Karpas-422 (cell line): ENCODE measurements around the gene CDH1. TPM values are rescaled to one million over a fixed set of nuclear protein-coding genes. Genes with fewer than 3 reads are reported as not detected.
"Not testable (repeated sequence)": the region's sequence is repeated elsewhere in the genome, so short reads cannot be mapped to it uniquely, and the experiment has no call there.

ENCODE experiments used
- DNase-seq: peaks from one replicate; pipeline ENCODE4 v3.0.0-alpha.2; 2015
- H2AFZ ChIP-seq: fragments of 200-600 bp; sonication (generic); 2 replicates; pipeline ENCODE4 v1.6.1; 2014; ENCODE audit warnings: antibody characterized with exemption, low read length, mixed read lengths
- H3K27ac ChIP-seq: fragments of 200-600 bp; sonication (generic); 2 replicates; pipeline ENCODE4 v1.5.1; 2014; ENCODE audit warnings: mild to moderate bottlenecking, low read length, moderate library complexity
- H3K27me3 ChIP-seq: fragments of 200-600 bp; sonication (generic); 2 replicates; pipeline ENCODE4 v1.6.1; 2014; ENCODE audit warnings: low read length, mixed read lengths
- H3K36me3 ChIP-seq: fragments of 200-600 bp; sonication (generic); 2 replicates; pipeline ENCODE4 v1.6.1; 2014; ENCODE audit warnings: low read length, mixed read lengths; ENCODE audit not compliant: insufficient read depth
- H3K4me1 ChIP-seq: fragments of 200-600 bp; sonication (generic); 2 replicates; pipeline ENCODE4 v1.6.1; 2014; ENCODE audit warnings: mild to moderate bottlenecking, low read length, mixed read lengths
- H3K4me2 ChIP-seq: fragments of 200-600 bp; sonication (generic); 2 replicates; pipeline ENCODE4 v1.6.1; 2014; ENCODE audit warnings: low read length, low read depth, mild to moderate bottlenecking; ENCODE audit not compliant: poor library complexity, severe bottlenecking
- H3K4me3 ChIP-seq: fragments of 200-600 bp; sonication (generic); 2 replicates; pipeline ENCODE4 v1.5.1; 2014; ENCODE audit warnings: mild to moderate bottlenecking, antibody characterized with exemption, low read length, mixed read lengths
- H3K79me2 ChIP-seq: fragments of 200-600 bp; sonication (generic); 2 replicates; pipeline ENCODE4 v1.6.1; 2014; ENCODE audit warnings: mild to moderate bottlenecking, low read length, mixed read lengths
- H3K9ac ChIP-seq: fragments of 200-600 bp; sonication (generic); 2 replicates; pipeline ENCODE4 v1.6.0; 2014; ENCODE audit warnings: low read length
- H3K9me2 ChIP-seq: fragments of 200-600 bp; sonication (generic), shearing (Covaris generic); replicated peaks from 2 replicates; pipeline ENCODE4 v1.6.0; 2014; ENCODE audit warnings: mild to moderate bottlenecking, low read length, moderate library complexity; ENCODE audit not compliant: insufficient read depth
- H3K9me3 ChIP-seq: fragments of 300-700, 200-600 bp; sonication (generic); 2 replicates; pipeline ENCODE4 v1.6.1; 2014; ENCODE audit warnings: low read length, mixed read lengths
- H4K20me1 ChIP-seq: fragments of 200-600 bp; sonication (generic); 2 replicates; pipeline ENCODE4 v1.6.1; 2014; ENCODE audit warnings: mild to moderate bottlenecking, antibody characterized with exemption, low read length, low read depth; ENCODE audit not compliant: insufficient read depth
- total RNA-seq: library from RNA; depleted of rRNA; stranded (reverse); fragments of >200 nt; shearing (Covaris generic); gene quantifications from 2 replicates; pipeline ENCODE4 v1.2.3, GENCODE V29; 2014; ENCODE audit warnings: low replicate concordance

The CDH1 gene
- total RNA-seq, 1 experiment from 2014 or later: not detected

DNA sequence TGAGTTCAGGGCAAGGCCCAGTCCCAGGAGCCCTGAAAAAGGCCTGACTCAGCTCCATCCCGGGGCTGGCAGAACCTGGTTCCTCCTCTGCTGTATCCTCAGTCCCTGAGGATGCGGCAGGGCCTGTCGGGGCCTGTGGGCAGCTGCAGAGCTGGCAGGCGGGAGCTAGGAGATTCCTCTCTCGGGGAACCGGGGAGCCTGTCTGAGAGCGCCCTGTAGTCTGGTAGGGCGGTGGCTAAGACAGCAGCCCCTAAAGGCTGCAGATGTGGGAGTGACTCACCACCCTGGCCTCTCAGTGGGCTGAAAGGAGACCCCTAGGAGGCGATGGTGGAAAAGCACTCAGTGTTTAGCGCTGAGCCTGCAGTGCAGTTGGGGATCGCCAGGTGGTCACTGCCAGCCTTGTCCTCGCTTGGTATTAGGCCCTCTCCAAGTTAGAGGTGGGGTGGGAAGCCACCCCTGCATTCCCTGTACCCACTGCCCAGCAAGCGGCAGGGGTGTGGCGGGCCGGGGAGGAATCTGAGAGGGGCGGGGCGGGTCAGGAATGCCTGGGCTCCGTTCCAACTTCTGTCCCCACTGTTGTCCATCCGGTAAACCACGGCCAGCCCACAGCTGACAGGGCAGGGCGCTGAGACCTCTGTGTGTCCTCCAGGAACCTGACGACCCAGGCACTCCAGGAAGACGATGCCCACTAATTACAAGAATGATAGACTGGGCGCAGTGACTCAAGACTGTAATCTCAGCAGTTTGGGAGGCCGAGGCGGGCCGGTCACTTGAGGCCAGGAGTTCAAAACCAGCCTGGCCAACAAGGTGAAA, 29.5 kb upstream of the CDH1 start:
- Histone ChIP-seq H3K36me3 (no peaks in the 10 kb centered on the region), H3K27me3 (no peaks in the 10 kb centered on the region), H4K20me1 (no peaks in the 10 kb centered on the region), H2AFZ (no peak overlapping the region), H3K4me3 (no peak overlapping the region), H3K9ac (no peak overlapping the region), H3K4me1 (no peaks in the 10 kb centered on the region), H3K9me2 (no peaks in the 10 kb centered on the region), H3K4me2 (no peak overlapping the region), H3K27ac (no peak overlapping the region), H3K79me2 (no peaks in the 10 kb centered on the region), H3K9me3 (no peaks in the 10 kb centered on the region)
- no peak for DNase-seq

DNA sequence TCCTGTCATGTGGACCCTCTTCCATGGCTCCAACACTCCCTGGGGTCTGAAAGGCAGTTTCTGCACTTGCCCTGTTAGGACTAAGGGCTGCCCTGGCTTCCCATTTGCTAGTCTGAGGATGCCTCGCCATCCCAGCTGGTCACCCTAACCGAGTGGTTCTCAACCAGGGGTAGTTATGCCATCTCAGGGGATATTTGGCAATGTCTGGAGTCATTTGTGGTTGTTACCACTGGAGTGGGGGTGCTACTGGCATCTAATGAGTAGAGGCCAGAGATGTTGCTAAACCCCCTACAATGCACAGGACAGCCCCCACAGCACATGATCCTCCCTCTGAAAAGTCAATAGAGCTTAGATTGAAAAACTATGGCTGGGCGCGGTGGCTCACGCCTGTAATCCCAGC, 26.9 kb upstream of the CDH1 start:
- H3K4me2 ChIP-seq: no peak overlapping the region
- H3K27me3 ChIP-seq: no peaks in the 10 kb centered on the region
- no peak for DNase-seq
- no peaks in the 10 kb centered on the region for H4K20me1 ChIP-seq
- H3K9me3 ChIP-seq: no peaks in the 10 kb centered on the region
- no peaks in the 10 kb centered on the region for H3K36me3 ChIP-seq
- no peaks in the 10 kb centered on the region for H3K9me2 ChIP-seq
- no peak overlapping the region for H3K9ac ChIP-seq
- H3K4me3 ChIP-seq: no peak overlapping the region
- no peaks in the 10 kb centered on the region for H3K4me1 ChIP-seq
- no peaks in the 10 kb centered on the region for H3K79me2 ChIP-seq
- H2AFZ ChIP-seq: no peak overlapping the region
- no peak overlapping the region for H3K27ac ChIP-seq

DNA sequence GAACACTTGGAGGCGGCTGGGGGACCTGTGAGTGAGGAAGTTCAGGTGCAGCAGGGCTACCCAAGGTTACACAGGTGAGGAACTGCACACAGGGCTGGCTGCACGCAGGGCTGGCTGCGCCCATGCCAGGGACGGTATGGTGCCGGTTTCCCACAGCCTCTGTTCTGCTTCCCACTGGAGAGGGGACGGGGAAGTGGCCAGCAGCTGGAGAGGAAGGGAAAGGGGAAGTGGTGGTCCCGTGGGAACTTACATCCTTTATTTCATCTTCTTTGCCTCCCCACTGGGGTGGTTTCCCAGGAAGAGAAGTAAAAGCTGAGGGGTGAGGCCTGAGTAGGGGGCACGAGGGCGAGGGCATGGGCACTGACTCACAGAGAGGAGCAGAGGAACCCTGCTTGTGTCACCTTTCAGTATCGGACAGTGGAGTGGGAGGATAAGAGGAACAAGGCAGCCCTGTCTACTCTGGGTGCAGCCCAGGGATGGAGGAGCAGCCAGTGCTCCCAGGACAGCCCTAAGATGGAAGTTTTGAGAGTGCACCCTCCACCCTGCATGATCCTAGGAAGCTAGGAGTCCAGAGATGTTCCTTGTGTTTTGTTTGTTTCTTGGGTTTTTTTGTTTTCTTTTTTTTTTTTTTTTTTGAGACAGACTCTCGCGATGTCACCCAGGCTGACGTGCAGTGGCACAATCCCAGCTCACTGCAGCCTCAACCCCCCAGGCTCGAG, 25.5 kb upstream of the CDH1 start:
- no peaks in the 10 kb centered on the region for H3K4me1 ChIP-seq
- no peak overlapping the region for H3K9ac ChIP-seq
- no peaks in the 10 kb centered on the region for H3K9me2 ChIP-seq
- no peaks in the 10 kb centered on the region for H3K9me3 ChIP-seq
- H2AFZ ChIP-seq: no peak overlapping the region
- H4K20me1 ChIP-seq: no peaks in the 10 kb centered on the region
- H3K4me3 ChIP-seq: no peak overlapping the region
- H3K36me3 ChIP-seq: no peaks in the 10 kb centered on the region
- no peaks in the 10 kb centered on the region for H3K79me2 ChIP-seq
- DNase-seq: no peak
- H3K4me2 ChIP-seq: no peak overlapping the region
- no peaks in the 10 kb centered on the region for H3K27me3 ChIP-seq
- no peak overlapping the region for H3K27ac ChIP-seq

DNA sequence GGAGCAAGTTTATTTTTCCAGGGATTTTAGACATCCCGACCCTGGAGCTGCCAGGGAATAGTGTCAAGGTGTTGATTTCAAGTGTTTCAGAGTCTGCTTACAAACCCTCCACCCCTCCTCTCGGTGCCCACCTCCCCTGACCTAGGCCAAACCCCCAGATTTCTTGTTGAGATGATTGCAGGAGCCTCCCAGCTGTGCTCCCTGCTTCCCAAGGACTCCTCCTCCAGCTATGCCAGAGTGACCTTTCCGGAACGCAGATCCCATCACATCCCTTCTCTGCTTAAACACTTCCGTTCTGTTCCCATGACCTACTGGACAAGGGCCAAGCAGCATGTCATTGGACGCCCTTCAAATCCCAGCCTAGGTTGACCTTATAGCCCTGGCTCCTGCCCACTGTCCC, 23.7 kb upstream of the CDH1 start:
- Histone ChIP-seq H3K9ac (no peak overlapping the region), H3K79me2 (no peaks in the 10 kb centered on the region), H3K36me3 (no peaks in the 10 kb centered on the region), H4K20me1 (no peaks in the 10 kb centered on the region), H2AFZ (no peak overlapping the region), H3K9me2 (no peaks in the 10 kb centered on the region), H3K9me3 (no peaks in the 10 kb centered on the region), H3K4me3 (no peak overlapping the region), H3K4me2 (no peak overlapping the region), H3K27me3 (no peaks in the 10 kb centered on the region), H3K27ac (no peak overlapping the region), H3K4me1 (no peaks in the 10 kb centered on the region)
- no peak for DNase-seq

DNA sequence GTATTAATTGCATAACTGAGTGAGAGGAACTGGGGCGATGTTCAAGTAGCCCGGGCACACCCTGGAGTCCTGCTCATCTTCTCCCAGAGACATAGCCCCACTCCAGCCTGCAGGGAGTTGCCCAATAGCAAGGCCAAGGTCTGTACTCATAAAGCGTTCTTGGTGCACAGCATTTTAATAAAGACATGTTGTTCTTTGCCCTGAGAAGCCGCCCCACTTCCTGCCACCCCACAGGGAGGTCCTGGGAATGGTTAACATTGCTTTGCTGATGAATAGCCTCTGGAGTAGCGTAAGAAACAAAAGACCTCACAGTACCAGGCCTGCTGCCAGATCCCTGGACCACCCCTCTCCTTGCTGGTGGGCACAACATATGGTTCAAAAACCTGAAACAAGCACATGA, 21.6 kb upstream of the CDH1 start:
- no peak overlapping the region for H3K4me2 ChIP-seq
- H3K9me2 ChIP-seq: no peaks in the 10 kb centered on the region
- no peak for DNase-seq
- H3K4me3 ChIP-seq: no peak overlapping the region
- no peaks in the 10 kb centered on the region for H3K79me2 ChIP-seq
- H2AFZ ChIP-seq: no peak overlapping the region
- H3K27ac ChIP-seq: no peak overlapping the region
- no peak overlapping the region for H3K9ac ChIP-seq
- no peaks in the 10 kb centered on the region for H3K27me3 ChIP-seq
- H3K4me1 ChIP-seq: no peaks in the 10 kb centered on the region
- no peaks in the 10 kb centered on the region for H3K36me3 ChIP-seq
- no peaks in the 10 kb centered on the region for H3K9me3 ChIP-seq
- H4K20me1 ChIP-seq: no peaks in the 10 kb centered on the region

DNA sequence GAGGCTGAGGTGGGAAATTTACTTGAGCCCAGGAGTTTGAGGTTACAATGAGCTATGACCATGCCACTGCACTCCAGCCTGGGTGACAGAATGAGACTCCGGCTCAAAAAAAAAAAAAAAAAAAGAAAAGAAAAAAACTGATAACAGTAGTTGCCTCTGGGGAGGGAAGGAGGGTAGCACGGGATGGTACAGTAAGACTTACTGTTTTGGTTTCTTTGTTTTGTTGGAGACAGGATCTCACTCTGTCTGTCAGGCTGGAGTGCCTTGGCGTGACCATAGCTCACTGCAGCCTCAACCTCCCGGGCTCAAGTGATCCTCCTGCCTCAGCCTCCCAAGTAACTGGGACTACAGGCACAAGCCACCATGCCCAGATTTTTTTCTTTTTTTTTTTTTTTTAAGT, 20.6 kb upstream of the CDH1 start:
- H3K79me2 ChIP-seq, H4K20me1 ChIP-seq, H2AFZ ChIP-seq, H3K4me3 ChIP-seq, H3K4me2 ChIP-seq, H3K9me2 ChIP-seq, H3K9me3 ChIP-seq, H3K36me3 ChIP-seq, DNase-seq, H3K4me1 ChIP-seq, H3K9ac ChIP-seq, H3K27ac ChIP-seq, H3K27me3 ChIP-seq: not testable (repeated sequence)

DNA sequence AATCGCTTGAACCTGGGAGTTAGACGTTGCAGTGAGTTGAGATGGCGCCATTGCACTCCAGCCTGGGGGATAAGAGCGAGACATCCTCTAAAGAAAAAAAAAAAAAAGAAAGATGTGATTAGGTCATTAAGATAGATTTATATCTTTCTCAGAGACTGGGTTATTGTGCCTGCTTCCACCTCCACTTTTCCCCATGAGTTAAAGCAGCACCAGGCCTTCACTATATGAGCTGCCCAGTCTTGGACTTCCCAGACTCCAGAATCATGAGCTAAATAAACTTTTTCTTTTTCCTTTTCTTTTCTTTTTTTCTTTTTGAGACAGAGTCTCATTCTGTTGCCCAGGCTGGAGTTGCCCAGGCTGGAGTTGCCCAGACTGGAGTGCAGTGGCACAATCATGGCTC, 19.4 kb upstream of the CDH1 start:
- Histone ChIP-seq H3K9me3 (no peaks in the 10 kb centered on the region), H4K20me1 (no peaks in the 10 kb centered on the region)
- no peak for DNase-seq

DNA sequence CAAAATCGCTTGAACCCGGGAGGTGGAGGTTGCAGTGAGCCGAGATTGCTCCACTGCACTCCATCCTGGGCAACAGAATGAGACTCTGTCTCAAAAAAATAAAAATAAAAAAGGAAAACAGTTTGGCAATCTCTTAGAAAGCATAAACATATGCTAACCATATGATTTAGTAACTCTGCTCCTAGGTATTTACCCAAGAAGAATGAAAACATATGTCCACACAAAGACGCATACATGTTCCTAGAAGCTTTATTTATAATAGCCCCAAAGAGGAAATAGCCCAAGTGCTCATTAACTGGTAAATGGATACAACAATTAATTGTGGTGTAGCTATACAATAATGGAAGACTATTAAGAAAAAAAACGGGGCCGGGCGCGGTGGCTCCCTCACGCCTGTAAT, 18.5 kb upstream of the CDH1 start:
- Histone ChIP-seq H3K9me2 (no peaks in the 10 kb centered on the region), H2AFZ (no peak overlapping the region), H3K79me2 (no peaks in the 10 kb centered on the region), H3K4me3 (no peak overlapping the region), H3K27me3 (no peaks in the 10 kb centered on the region), H3K4me2 (no peak overlapping the region), H3K4me1 (no peaks in the 10 kb centered on the region), H3K27ac (no peak overlapping the region), H4K20me1 (no peaks in the 10 kb centered on the region), H3K36me3 (no peaks in the 10 kb centered on the region), H3K9ac (no peak overlapping the region), H3K9me3 (no peaks in the 10 kb centered on the region)
- DNase-seq: no peak

More for the DNA sequence above, 19.4 kb upstream of the CDH1 start:
- Histone ChIP-seq H3K4me1 (no peaks in the 10 kb centered on the region), H3K36me3 (no peaks in the 10 kb centered on the region), H2AFZ (no peak overlapping the region), H3K9me2 (no peaks in the 10 kb centered on the region), H3K4me3 (no peak overlapping the region), H3K9ac (no peak overlapping the region), H3K4me2 (no peak overlapping the region), H3K27me3 (no peaks in the 10 kb centered on the region), H3K27ac (no peak overlapping the region), H3K79me2 (no peaks in the 10 kb centered on the region)
